ENCODE results near the gene PITPNM2.
A peak's percentile ranks its signal among the peaks of the same experiment; 100 is the strongest.

PITPNM2 gene

DNA sequence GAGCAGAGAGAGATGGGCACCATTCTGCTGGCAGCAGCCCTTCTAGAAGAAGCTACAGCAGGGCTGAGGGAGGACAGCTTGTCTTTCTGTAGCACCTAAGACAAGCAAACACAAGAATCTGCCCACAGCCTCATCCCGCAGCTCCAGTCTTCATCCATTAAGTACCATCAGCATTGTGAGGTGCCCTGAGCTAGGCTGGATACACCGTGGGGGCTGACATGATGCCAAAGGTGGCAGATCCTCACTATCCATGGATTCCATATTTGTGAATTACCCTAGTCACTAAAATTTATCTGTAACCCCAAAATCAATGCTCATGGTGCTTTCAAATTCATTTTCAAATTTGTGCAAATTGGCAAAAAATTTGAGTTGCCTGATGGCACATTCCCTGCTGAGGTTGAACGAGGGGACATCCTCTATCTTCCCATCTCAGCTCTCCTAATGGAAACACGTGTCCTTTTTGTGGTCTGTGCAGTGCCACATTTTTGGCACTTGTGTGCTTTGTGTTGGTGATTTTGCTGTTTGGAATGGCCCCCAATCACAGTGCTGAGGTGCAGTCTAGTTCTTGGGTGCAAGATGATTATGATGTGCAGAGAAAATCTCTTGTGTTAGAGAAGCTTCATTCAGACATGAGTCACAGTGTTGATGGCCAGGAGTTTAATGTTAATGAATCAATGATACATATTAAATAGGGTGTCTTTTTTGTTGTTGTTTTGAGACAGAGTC is 7.0 kb downstream of the PITPNM2 start:
- no peak for DNase-seq

DNA sequence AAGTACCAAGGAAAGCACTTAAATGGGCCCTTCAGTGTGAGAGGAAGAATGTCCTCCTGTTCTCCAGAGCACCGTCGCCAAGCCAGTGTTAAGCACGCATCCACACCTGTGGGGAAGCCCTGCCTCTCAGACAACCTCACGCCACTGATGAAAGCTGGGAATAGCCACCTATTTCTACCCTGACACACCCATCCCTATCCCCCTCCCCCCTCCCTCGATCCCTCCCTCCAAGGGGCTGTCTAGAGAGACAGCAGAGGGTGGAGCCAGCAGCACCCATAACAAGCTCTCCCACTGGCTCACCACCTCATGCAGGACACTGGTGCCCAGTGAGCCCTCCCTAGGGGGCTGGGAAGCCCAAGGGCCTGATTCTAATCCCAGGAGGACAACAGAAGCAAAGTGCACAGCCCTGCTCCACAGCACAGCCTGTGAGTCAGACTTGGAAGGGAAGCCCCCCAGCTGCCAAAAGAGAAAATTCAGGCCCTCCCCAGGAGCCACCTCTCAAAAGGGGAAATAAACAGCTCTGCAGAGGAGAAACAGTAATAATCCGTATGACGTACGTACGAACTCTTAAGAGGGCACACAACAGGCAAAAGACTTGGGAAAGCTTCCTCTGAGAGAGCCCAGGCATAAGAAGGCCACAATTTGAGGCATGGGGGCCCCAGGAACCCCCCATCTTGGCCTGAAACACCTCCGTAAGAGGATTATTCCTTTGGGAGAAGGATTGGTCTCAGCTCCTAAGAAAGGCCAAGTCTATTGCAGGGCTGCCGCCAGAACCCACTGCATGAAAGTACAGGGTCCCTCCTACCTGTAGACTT is 7.8 kb downstream of the PITPNM2 start:
- no peak for DNase-seq

DNA sequence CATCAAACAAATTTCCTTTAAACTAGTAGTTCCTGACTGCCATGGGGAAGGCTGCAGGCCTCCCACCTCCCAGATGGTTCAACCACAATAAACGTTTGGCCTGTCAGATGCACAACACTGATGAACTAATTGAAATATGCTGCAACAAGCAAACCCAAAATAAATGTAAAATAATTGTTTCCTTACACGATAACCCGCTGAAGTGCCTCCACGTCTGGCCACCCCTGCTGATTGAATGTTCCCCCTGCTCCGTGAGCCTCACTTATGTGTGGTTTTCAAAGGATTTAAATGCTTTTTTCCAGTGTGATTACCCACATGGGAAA is 8.4 kb downstream of the PITPNM2 start:
- no peak for DNase-seq

DNA sequence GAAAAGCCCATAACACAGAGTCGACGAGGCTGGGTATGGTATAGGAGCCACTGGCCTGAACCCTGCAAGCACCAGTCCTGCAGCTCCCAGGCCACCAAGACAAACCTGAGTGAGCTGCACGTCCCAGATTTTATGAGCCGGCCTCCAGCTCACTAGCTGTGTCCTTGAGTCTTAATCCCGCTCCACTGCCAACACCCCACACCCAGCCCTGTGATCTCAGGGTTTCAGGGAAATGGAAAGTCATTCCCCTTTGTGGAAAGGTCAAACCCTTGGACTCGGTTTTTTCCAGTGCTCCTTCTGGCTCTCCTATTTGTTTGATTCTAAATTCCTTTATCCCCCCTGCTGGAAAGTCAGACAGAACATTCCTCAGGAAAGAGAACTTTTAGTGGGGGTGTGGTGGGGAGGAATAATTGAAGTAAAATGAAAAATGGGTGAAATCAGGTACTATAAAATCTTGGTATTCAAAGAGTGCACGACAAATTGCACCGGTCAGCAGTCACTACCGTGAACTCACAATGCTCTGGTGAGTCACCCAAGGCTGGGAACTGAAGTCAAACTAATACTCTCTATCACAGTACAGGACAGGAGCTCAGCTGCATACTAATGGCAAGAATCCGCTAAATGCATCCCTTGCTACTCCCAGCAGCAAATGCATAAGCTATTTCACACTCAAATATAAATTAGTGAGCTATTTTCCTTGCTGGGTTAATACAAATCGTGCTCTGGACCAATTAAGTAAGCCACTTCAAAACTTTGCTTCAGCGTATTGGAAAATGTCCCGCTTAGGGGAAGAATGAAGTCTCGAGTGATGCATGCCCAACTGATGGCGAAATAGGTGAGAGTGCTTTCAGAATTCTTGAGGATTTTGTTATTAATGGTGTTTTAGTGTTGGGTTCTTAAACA is 9.0 kb downstream of the PITPNM2 start:
- no peak for DNase-seq

DNA sequence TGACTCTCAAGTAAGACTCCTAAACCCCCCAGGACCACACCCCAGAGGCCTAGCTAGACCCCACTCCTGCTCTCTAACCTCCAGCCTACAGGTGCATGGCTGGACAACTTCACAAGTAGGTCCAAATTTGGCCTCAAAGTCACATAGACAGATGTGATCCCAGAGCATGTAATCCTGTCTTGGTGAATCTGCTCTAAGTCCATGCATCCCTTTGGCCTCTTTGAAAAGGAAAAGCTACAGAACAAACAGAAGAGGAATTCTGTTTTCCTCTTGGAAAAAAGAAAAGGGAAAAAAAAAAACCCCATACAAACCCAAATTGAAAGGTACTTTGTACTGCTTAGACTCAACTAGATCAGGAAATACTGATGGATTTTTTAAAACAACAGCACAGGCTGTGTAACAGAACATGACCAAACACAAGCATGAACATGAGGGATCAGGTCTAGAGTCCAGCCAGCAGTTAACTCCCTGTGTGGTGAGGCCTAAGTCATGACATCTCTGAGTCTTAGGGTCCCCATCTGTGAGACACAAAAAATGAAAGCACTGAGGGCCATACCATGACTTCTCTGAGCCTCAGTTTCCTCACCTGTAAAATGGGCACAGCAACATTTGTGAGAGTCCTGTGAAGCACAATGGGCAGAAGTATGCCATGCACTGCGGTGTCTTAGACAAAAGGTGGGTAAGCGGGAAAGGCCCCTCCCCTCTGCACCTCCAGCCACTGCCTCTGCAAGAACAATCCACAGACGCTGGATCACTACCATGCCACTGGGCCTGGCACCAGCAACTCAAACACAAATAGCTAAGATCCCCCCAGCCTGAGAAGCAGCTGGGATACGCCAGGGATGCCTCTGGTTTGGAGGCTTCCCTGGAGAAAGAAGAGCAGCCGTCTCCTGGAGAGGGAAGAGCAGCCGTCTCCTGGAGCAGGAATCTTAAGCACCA is 9.9 kb downstream of the PITPNM2 start:
- no peak for DNase-seq

DNA sequence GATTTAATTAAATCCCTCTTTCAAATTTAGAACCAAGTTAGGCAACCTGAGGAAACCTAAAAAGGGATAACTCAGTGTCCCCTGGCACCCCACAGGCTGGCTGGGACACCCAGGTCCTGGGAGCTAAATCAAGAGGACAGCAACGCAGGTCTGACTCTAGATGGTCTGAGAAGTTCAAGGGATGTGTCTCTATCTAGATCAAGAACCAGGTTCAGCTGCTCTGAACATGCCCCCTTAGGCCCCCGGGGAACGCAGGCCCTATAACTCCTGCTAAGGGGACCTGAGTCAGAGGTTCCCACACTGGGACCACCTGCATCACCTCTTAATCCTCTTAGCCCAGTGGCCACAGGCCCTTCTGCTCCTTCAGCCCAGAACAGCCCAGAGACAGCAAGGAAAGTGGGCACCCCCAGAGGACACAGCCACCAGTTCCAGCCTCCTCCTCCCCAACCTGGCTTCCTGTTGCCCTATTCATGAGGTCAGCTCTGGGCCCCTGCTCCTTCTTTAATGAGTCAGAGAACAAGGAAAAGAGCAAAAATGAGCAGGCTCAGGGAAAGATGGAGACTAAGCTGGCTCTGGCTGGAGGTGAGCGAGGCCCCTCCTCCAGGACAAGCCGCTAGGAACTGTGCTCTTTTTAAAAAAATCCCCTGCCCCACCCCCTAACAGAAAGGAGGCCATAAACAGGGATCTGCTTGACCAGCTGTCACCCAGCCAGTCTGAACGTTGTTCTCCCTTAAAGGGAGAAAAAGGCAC is 10.8 kb downstream of the PITPNM2 start:
- DNase-seq: no peak

DNA sequence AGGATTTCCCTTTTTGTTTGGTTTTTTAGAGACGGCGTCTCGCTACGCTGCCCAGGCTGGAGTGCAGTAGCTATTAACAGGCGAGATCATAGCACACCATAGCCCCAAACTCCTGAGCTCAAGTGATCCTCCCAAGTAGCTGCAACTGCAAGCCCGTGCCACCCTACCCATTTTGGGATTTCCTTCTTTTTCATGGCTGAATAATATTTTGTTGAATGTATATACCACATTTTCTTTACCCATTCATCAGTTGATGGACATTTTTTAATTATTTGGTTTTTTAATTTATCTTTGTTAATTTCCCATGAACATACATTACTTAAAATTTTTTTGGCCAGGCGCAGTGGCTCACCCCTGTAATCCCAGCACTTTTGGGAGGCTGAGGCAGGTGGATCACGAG is 15.2 kb downstream of the PITPNM2 start:
- DNase-seq: no peak

DNA sequence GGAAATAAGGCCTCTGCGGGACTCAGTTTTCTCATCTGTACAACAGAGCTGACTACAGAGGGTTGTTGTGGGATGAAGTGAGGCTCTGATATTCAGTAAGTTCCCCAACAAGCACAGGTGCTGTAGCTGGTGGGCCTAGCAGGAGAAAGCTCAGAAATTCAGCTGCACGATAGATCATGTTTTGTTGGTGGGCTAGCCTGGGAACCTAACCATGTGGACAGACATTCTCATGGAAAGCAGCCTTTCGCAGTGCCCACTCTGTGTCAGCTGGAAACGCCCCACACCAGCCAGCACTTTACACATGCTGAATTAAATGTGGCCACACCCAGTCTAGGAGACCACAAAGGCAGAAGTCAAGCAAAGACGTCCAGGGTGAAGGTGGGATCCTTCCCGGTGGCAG is 16.1 kb downstream of the PITPNM2 start:
- DNase-seq: no peak

DNA sequence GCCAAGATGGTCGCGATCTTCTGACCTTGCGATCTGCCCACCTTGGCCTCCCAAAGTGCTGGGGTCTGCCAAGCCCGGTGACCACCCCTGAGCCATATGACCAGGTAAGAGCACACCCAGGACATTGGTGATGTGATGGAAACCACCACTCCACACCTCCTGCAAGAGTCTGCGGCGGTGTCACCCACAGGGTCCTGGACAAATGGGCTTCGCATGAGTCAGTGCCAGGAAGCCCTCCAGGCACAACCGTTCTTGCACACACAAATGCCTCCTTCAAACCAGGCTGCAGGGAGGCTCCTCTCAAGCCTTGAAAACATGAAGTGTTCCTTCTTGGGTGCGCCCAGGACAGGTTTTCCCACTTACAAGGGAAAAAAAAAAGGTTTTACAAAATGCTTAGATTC is 16.6 kb downstream of the PITPNM2 start:
- DNase-seq: no peak

DNA sequence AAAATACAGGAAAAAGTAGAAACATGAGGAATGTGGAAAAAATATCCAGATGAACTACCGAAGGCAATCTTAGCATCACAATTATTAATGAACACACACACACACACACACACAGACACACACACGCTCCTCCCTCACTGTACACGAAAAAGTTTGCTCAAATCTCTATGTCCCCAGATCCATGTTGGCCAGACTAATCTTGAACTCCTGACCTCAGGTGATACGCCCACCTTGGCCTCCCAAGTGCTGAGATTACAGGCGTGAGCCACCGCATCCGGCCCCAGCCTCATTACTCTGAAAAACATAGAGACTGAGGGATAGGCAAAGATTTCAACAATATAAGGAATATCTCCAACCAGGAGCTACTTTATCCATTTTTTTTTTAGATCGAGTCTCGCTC is 17.2 kb downstream of the PITPNM2 start:
- no peak for DNase-seq

DNA sequence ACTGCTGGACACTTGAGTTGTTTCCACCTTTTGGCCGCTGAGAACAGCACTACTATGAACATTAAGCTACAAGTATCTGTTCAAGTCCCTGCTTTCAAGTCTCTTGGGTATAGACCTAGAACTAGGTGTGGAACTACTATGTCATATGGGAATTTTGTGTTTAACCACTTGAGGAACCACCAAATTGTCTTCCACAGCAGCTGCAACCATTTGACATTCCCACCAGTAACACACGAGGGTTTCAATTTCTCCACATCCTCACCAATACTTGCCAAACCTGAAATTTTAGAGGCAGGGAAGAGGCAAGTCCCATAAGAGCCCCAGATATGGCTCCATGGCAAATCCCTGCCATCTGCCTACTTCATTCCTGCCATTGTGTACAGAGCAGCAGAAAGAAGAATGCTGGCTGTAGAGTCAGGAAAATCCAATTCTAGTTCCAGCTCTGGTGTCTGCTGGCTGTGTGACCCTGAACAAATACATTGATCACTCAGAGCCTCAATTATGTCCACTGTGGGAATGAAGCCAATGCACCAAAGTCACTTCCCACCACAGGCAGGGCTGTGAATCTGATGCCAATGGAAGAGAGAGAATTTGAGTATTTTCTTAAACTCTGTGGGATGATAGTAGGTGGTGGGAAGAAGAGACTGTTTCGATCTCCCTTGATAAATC is 17.8 kb downstream of the PITPNM2 start:
- DNase-seq: no peak

DNA sequence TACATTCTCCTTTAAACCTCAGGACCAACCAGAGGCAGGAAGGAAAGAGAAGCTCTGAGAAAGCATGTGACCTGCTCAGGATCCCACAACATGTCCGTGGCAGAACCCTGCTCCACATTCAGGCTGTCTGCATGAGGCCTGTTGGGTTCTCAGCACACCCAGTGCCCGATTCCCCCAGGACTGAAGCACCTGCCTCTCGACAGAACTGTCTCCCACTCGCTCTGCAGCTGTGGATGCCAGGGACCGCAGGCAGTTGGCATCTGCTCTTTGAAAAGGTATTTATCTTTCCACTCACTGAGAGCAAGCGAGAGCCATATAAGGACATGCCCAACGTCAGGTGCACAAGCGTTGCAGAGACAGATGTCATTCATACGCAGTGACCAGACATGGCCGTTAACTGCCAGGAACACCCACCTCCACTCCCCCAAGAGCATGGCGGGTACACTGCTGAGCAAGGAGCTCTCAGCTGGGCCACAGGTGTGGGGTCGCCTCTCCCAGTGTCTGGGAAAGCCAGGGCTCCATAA is 18.9 kb downstream of the PITPNM2 start:
- peak; percentile 53 for DNase-seq

DNA sequence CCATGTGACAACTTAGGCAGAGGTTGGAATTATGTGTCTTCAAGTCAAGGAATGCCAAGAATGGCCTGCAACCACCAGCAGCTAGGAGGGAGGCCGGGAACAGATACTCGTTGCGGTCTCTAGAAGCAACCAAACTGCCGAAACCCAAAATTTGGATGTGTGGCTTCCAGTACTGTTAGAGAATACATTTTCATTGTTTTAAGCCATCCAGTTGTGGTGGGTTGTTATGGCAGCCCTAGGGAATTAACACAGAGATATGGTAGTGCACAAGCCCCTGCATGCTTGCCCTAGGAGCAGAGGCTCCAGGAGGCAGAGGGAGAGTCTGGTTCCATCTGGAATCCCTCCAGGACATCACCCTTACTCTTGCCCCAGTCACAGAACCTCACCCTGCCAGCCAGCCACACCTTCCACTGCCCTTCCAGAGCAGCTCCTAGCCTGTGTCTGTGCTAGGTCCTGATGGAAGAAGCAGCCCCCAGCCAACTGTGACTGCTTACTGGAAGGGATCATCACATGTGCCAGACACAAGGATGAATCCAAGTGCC is 19.5 kb downstream of the PITPNM2 start:
- DNase-seq: no peak

DNA sequence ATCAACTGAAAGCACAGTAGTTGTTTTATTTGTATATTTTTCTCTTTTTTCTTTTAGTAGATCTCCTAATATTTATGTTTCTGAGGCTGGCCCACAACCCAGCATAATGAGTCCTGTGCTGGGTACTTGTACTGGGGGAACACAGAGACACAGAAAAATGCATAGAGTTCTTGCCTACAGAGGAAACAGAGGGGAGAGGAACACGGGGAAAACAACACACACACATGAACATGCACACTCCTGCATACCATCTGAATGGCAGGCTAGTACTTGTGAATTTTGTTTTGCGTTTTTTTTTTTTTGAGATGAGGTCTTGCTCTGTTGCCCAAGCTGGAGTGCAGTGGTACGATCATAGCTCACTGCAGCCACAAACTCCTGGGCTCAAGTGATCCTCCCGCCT is 21.3 kb downstream of the PITPNM2 start:
- no peak for DNase-seq

DNA sequence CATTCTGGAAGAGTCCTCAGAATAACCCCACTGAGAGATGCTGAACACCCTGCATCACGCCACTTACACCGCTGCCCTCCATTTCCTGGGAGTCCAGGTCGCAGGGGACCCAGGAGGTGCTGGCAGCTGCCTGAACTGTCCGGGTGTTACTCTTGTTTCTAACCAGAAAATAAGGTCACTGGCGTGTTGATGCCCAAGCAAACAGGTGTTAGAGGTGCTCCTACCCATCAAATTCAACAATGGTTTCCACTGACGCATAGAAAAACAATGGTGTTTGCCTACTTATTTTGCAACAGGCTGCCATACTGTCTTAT is 23.8 kb downstream of the PITPNM2 start:
- DNase-seq: no peak

DNA sequence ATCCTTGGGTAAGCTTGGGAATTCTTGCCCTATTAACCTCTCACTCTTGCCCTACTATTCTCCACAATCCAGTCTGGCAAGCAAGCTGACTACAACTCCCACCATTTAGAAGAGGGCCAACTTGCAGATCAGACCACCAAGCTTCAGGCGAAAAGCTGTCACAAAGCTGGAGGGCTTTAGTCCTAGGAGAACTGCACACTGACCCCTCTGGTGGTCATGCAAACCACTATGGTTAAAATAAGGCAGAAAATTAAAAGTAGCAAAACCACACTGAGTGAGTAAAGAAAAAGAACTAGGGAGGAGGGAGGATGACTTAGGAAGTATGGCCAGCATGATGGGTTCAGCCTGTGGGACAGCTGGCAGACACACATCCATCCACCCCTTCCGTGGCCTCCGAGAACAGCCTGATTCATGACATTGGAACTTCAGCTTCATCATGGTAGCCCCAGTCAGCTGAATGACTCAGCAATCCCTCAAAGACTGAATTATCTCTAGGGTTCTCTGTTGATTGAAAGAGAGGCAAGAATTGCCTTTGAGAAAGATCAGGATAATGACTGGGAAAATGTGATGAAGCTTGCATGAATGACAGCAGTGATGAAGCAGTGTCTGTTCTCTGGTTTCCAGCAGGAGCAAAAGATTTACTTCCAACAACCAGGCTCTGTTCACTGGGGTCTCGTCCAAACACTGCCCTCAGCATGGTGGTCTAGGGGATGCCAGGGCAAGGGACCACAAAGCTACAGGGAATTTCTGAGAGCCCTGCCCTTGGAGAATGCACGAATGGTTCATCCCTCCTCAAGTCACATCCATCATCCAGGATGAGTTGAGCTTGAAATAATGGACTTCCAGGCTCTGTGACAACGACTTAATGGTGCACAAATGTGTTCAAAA is 24.4 kb downstream of the PITPNM2 start:
- DNase-seq: no peak

DNA sequence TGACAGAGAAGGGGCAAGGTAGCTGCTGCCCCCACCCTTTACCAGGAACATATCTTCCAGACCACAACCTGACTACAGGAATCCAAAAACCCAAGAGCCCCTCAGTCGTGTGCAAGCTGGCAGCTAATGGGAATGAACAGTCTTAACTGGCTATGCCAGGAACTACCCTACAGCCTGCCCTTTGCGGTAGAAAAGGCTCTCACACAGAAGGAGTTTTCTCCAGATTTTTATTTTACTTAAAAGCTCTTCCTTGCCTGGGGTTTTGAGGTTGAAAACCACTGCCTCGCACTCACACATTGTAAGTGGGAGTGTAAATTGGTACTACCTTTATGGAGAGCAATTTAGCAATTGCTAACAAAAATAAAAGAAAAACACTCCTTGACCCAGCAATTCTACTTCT is 28.3 kb downstream of the PITPNM2 start:
- peak; percentile 21 for DNase-seq

DNA sequence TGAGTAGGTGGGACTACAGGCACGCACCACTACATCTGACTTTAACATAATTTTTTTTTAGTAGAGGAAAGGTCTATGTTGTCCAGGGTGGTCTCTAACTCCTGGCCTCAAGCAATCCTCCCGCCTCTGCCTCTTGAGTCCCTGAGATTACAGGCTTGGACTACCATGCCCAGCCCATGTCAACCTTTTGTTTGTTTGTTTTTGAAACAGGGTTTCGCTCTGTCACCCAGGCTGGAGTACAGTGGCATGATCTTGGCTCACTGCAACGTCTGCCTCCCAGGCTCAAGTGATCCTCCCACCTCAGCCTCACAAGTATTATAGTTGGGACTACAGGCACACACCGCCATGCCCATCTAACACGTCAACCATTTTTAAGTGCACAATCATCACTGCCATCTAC is 29.2 kb downstream of the PITPNM2 start:
- DNase-seq: no peak

DNA sequence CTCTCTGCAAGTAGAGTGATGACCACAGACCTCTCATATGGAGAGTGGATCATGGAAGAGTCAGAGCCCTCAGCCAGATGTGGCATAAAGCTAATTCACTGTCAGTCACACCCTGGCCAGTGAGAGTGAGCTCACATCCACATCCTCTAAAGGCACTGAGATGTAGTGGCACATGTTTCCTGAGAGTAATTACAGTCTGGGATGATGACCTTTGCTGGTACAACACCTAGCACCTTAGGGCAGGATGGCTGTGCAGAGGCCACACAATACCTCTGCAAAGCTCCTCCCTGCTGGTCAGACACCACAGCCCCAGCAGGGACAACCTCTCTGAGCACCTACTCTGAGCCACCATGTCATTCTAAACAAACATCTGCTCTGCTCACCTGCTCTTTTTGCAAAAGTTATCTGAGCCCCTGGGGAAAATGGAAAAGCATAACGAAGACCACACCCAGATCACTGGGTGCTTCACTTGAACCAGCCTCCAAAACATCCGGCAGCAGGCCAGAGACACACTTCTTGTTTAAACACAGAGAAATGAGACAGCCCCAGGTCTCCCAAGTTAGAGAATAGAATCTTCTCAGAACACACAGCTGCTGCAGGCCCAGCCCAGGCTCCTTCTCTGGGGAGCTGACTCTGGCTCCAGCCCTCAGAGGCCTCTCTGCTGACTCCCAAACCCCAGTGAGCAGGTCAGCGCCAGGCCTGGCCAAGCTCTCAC is 30.3 kb downstream of the PITPNM2 start:
- DNase-seq: peak; percentile 61
